OCI-LY3 (cell line): ENCODE measurements around the gene NEK10.

Experiments
- H2AFZ ChIP-seq: fragments of 200-600, 300-600 bp; shearing (Covaris generic); 2 replicates; pipeline ENCODE4 v1.6.0; 2014; ENCODE audit warnings: antibody characterized with exemption, low read depth, low read length
- H3K27ac ChIP-seq: fragments of 200-600, 300-600 bp; sonication (generic); 2 replicates; pipeline ENCODE4 v1.5.1; 2014; ENCODE audit warnings: mild to moderate bottlenecking, low read length, moderate library complexity, mixed read lengths
- H3K27me3 ChIP-seq: fragments of 200-600, 300-600 bp; sonication (generic); 2 replicates; pipeline ENCODE4 v1.6.1; 2014; ENCODE audit warnings: low read depth, low read length, mixed read lengths
- H3K36me3 ChIP-seq: fragments of 200-600, 300-600 bp; sonication (generic); replicated peaks from 2 replicates; pipeline ENCODE3; 2014; ENCODE audit warnings: low read depth, low read length, mixed read lengths
- H3K4me1 ChIP-seq: fragments of 300-600, 200-600 bp; sonication (generic); 2 replicates; pipeline ENCODE4 v1.6.1; 2014; ENCODE audit warnings: low read length, mixed read lengths
- H3K4me2 ChIP-seq: fragments of 200-600, 300-600 bp; sonication (generic); 2 replicates; pipeline ENCODE4 v1.6.1; 2014; ENCODE audit warnings: low read length, mixed read lengths
- H3K4me3 ChIP-seq: fragments of 300-600, 200-600 bp; sonication (generic); 2 replicates; pipeline ENCODE4 v1.5.1; 2014; ENCODE audit warnings: antibody characterized with exemption, mild to moderate bottlenecking, low read length, moderate library complexity
- H3K79me2 ChIP-seq: fragments of 300-600, 200-600 bp; shearing (Covaris generic); 2 replicates; pipeline ENCODE4 v1.6.1; 2014; ENCODE audit warnings: mild to moderate bottlenecking, low read length, mixed read lengths
- H3K9ac ChIP-seq: fragments of 300-600, 200-600 bp; shearing (Covaris generic); 2 replicates; pipeline ENCODE4 v1.6.0; 2014; ENCODE audit warnings: mild to moderate bottlenecking, low read length, moderate library complexity
- H3K9me3 ChIP-seq: fragments of 200-600, 300-600 bp; shearing (Covaris generic); 2 replicates; pipeline ENCODE4 v1.6.1; 2014; ENCODE audit warnings: low read length, mixed read lengths; ENCODE audit not compliant: insufficient read depth
- H4K20me1 ChIP-seq: fragments of 200-600, 300-600 bp; sonication (generic); 2 replicates; pipeline ENCODE4 v1.6.1; 2016; ENCODE audit warnings: low read length, mixed read lengths; ENCODE audit not compliant: insufficient read depth
- CTCF ChIP-seq: fragments of 200-600, 300-600 bp; sonication (generic); IDR thresholded peaks from 2 replicates; pipeline ENCODE4 v1.5.1; 2014; ENCODE audit warnings: antibody characterized with exemption, low read length, low read depth
- EZH2phosphoT487 ChIP-seq: fragments of 200-600 bp; shearing (Covaris generic); IDR thresholded peaks from 2 replicates; pipeline ENCODE4 v1.6.1; 2018; ENCODE audit warnings: antibody characterized with exemption, mixed run types, low read depth

The NEK10 gene

GRCh38 chr3:27271890-27272289 is 97.3 kb downstream of the NEK10 start:
- no peaks in the 10 kb centered on the region for H4K20me1 ChIP-seq
- no peaks in the 10 kb centered on the region for H3K79me2 ChIP-seq
- no peak overlapping the region for H3K4me2 ChIP-seq
- no peak overlapping the region for H2AFZ ChIP-seq
- no peak overlapping the region for H3K9ac ChIP-seq
- H3K27me3 ChIP-seq = no peaks in the 10 kb centered on the region
- H3K4me3 ChIP-seq = no peak overlapping the region
- no peaks in the 10 kb centered on the region for H3K36me3 ChIP-seq
- no peaks in the 10 kb centered on the region for H3K4me1 ChIP-seq
- TF ChIP-seq EZH2phosphoT487 (no peak), CTCF (no peak)
- H3K27ac ChIP-seq = no peak overlapping the region
- H3K9me3 ChIP-seq = no peaks in the 10 kb centered on the region

- no peak overlapping the region for H2AFZ ChIP-seq
- no peak overlapping the region for H3K9ac ChIP-seq
- H3K27ac ChIP-seq = no peak overlapping the region
- H3K36me3 ChIP-seq = no peaks in the 10 kb centered on the region
- H3K9me3 ChIP-seq = no peaks in the 10 kb centered on the region
- no peaks in the 10 kb centered on the region for H3K79me2 ChIP-seq
- no peak overlapping the region for H3K4me2 ChIP-seq
- no peaks in the 10 kb centered on the region for H3K27me3 ChIP-seq
- H3K4me1 ChIP-seq = no peaks in the 10 kb centered on the region
- no peak overlapping the region for H3K4me3 ChIP-seq
- H4K20me1 ChIP-seq = no peaks in the 10 kb centered on the region
- TF ChIP-seq CTCF (no peak), EZH2phosphoT487 (no peak)
Observed at GRCh38 chr3:27254896-27255295, 114.3 kb downstream of the NEK10 start.

- Histone ChIP-seq H3K79me2 (no peaks in the 10 kb centered on the region), H3K4me1 (no peaks in the 10 kb centered on the region), H3K27ac (no peak overlapping the region), H3K9me3 (no peaks in the 10 kb centered on the region), H4K20me1 (no peaks in the 10 kb centered on the region), H3K4me3 (peak overlapping the region; percentile 14; the same call in 1 of the 2 replicates), H3K27me3 (no peaks in the 10 kb centered on the region), H2AFZ (peak overlapping the region; percentile 60; the same call in 1 of the 2 replicates), H3K36me3 (no peaks in the 10 kb centered on the region), H3K4me2 (peak overlapping the region; percentile 44), H3K9ac (no peak overlapping the region)
- TF ChIP-seq CTCF (peak; percentile 87), EZH2phosphoT487 (no peak)
Observed at GRCh38 chr3:27253831-27254230, 115.4 kb downstream of the NEK10 start.

DNA sequence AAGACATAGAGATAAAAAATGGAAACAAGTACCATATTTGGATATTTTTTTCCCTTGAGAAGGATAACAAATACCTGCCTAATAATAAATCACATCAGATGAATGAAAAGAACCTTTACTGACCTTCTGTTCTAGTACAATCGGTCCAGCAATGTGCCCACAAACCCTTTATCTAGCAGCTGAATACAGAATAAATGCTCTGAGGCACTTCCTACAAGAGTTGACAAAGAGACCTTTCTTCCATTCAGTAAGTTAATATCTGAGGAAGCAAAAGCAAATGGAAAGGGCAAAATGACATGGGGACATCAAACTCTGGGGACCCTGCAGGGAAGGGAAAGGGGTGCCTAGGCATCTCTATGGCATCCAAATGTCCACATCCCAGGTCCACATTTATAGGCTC is 115.8 kb downstream of the NEK10 start:
- Histone ChIP-seq H3K79me2 (no peaks in the 10 kb centered on the region), H3K36me3 (no peaks in the 10 kb centered on the region), H3K9me3 (no peaks in the 10 kb centered on the region), H2AFZ (no peak overlapping the region), H3K4me3 (no peak overlapping the region), H3K27ac (no peak overlapping the region), H3K4me1 (no peaks in the 10 kb centered on the region), H3K27me3 (no peaks in the 10 kb centered on the region), H3K4me2 (no peak overlapping the region), H3K9ac (no peak overlapping the region), H4K20me1 (no peaks in the 10 kb centered on the region)
- TF ChIP-seq EZH2phosphoT487 (no peak), CTCF (no peak)
